ENCODE results near the gene COG7.

The COG7 gene

DNA sequence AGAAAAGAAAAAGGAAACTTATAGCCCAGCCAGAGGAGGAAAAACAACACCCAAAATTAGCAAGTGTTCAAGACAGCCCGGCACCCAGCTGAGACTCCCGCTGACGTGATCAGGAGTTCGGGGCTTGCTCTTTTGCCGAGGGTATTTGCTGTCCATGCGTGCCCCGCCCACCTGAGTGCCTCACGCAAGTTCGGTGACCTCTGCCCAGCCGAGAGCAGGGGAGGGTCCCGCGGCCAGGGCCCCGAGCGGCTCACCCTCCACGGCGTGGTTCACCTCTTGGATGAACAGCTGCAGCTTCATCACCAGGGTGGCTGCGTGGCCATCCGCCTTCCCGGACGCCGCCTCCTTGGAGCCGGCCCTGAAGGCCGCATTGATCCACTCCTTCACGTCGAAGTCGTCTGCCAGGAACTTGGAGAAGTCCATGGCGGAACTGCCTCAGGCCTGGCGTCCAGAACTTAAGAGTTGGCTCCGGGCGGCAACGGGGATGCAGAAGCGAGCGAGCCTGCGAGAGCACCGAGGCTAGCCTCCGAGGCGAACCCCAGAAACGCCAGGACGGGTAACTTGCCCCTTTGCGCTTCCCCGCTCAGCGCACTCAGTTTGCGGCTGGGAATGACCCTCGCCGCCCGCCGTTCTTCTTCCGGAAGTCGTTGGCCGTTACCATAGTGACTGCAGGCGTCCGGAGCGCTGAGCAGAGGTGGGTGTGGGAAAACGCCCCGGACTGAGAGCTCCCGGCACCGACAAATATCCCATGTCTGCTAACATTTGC lies at the start of gene COG7:
Gene COG7, minus strand, starts transcription at position 618 of the 766 bp plus-strand sequence. Its CDS starts 195 bp downstream, at position 423.
- H3K27ac ChIP-seq (ENCODE audit: low read length) = peak within 1 kb of the TSS; percentile 74
- no peaks in the 10 kb centered on the region for H3K27me3 ChIP-seq (ENCODE audit: control insufficient read depth in 1 of 2, insufficient read depth in 2 of 2, low read length in 2 of 2)
- peak within 1 kb of the TSS; percentile 78 to 99 for H3K4me3 ChIP-seq (ENCODE audit: low read length in 2 of 2)
- H3K9me3 ChIP-seq (ENCODE audit: control insufficient read depth in 2 of 2, low read length in 2 of 2) = no peaks in the 10 kb centered on the region
- H3K9ac ChIP-seq (ENCODE audit: low read length in 2 of 2) = peak within 1 kb of the TSS; percentile 78 to 92
- H3K4me1 ChIP-seq (ENCODE audit: control insufficient read depth, insufficient read depth, low read length) = peaks cover 20% of the 10 kb centered on the region
- no peaks in the 10 kb centered on the region for H3K36me3 ChIP-seq (ENCODE audit: control insufficient read depth in 2 of 2, insufficient read depth in 2 of 2, low read length in 2 of 2)

DNA sequence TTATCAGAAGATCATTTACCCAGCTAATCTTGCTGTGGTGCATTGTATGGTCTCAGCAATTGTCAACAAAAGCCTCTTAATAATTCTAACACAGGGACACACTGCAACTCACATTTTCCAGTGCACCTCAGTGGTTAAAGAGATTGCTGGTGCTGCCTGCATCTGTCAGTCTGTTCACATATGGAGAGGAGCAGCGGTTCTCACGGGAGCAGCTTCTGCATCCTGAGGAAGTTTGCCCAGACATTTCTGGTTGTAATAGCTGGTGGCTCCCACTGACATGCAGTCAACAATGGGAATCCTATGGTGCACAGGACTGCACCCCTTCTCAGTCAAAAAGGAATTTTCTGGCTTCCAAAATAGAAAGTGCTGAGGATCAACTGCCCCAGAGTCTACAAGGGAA lies 49.5 kb upstream of the COG7 start:
- Histone ChIP-seq H3K4me1 (ENCODE audit: control insufficient read depth, insufficient read depth, low read length) (peaks cover 20% of the 10 kb centered on the region), H3K9ac (ENCODE audit: low read length in 2 of 2) (no peak overlapping the region), H3K9me3 (ENCODE audit: control insufficient read depth in 2 of 2, low read length in 2 of 2) (no peaks in the 10 kb centered on the region), H3K27ac (ENCODE audit: low read length) (no peak overlapping the region), H3K4me3 (ENCODE audit: low read length in 2 of 2) (no peak overlapping the region), H3K27me3 (ENCODE audit: control insufficient read depth in 1 of 2, insufficient read depth in 2 of 2, low read length in 2 of 2) (no peaks in the 10 kb centered on the region), H3K36me3 (ENCODE audit: control insufficient read depth in 2 of 2, insufficient read depth in 2 of 2, low read length in 2 of 2) (peaks cover 2 to 7% of the 10 kb centered on the region in 2 donors)

DNA sequence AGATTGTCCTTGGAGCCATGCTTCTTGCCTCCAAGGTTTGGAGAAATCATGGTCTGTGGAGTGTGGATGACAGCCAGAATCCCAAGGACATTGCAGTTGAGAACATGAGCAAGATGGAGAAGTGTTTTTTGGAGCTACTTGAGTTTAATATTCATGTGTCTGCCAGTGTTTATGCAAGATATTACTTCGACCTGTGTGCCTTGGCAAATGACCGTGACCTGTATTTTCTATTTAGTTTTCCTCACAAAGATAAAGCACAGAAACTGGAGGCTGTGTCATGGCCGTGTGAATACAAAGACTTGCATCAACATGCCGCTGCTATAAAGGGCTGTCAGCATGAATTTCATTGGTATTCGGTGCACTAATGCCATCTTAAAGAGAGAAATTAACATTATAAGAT lies 48.3 kb upstream of the COG7 start:
- Histone ChIP-seq H3K4me1 (ENCODE audit: control insufficient read depth, insufficient read depth, low read length) (peaks cover 18% of the 10 kb centered on the region), H3K9me3 (ENCODE audit: control insufficient read depth in 2 of 2, low read length in 2 of 2) (no peaks in the 10 kb centered on the region), H3K9ac (ENCODE audit: low read length in 2 of 2) (no peak overlapping the region), H3K36me3 (ENCODE audit: control insufficient read depth in 2 of 2, insufficient read depth in 2 of 2, low read length in 2 of 2) (peaks cover 2 to 7% of the 10 kb centered on the region in 2 donors), H3K27me3 (ENCODE audit: control insufficient read depth in 1 of 2, insufficient read depth in 2 of 2, low read length in 2 of 2) (no peaks in the 10 kb centered on the region), H3K27ac (ENCODE audit: low read length) (no peak overlapping the region), H3K4me3 (ENCODE audit: low read length in 2 of 2) (no peak overlapping the region)

DNA sequence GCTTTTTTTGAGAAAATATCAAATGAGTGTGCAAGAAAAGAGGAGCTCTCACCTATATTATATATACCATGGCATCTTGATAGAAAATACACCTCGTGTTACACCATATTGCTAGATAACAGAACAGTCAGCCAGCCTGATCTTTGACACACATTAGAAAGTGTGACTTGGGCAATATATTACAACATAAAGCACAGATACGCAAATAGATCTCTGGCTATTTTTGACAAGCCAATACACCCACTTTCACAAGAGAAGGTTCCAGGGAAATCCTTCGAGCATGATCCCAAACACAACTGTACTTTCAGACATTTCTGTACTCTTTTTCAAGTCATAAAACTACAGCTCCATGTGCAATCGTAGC lies 47.9 kb upstream of the COG7 start:
- peaks cover 15% of the 10 kb centered on the region for H3K4me1 ChIP-seq (ENCODE audit: control insufficient read depth, insufficient read depth, low read length)
- H3K27ac ChIP-seq (ENCODE audit: low read length) = no peak overlapping the region

DNA sequence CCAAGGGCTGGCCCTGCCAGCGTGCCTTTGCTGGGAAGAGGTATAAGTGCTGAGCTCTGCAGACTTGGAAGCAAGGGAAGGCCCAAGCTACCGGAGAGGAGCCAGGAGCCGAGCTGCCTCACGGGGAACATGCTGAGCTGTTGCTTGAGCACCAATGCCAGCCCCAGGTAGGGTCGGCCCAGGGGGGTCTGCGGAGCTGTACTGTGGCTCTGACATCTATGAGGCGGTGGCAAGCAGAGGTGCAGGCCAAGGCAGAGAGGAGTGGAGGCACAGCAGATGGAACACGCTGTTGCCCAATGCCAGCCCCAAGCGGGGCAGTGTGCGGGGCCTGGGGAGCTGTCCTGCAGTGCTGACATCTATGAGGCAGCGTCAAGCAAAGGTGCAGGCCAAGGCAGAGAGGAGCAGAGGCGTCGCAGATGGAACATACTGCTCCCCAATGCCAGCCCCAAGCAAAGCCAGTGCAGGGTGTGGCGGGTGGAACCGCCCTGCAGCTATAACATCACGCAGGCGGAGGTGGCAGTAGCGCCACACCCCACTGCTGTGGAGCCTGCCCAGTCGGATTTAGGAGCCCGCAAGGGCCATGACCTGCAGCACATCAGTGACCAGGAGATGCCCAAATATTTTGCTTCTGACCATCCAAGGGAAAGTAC lies 47.3 kb upstream of the COG7 start:
- Histone ChIP-seq H3K27me3 (ENCODE audit: control insufficient read depth in 1 of 2, insufficient read depth in 2 of 2, low read length in 2 of 2) (no peaks in the 10 kb centered on the region), H3K27ac (ENCODE audit: low read length) (no peak overlapping the region), H3K9ac (ENCODE audit: low read length in 2 of 2) (no peak overlapping the region), H3K4me3 (ENCODE audit: low read length in 2 of 2) (no peak overlapping the region), H3K36me3 (ENCODE audit: control insufficient read depth in 2 of 2, insufficient read depth in 2 of 2, low read length in 2 of 2) (peaks cover 5 to 12% of the 10 kb centered on the region in 2 donors), H3K4me1 (ENCODE audit: control insufficient read depth, insufficient read depth, low read length) (peaks cover 15% of the 10 kb centered on the region), H3K9me3 (ENCODE audit: control insufficient read depth in 2 of 2, low read length in 2 of 2) (no peaks in the 10 kb centered on the region)

More for the DNA sequence above, 47.9 kb upstream of the COG7 start:
- Histone ChIP-seq H3K36me3 (ENCODE audit: control insufficient read depth in 2 of 2, insufficient read depth in 2 of 2, low read length in 2 of 2) (peaks cover 2 to 7% of the 10 kb centered on the region in 2 donors), H3K27me3 (ENCODE audit: control insufficient read depth in 1 of 2, insufficient read depth in 2 of 2, low read length in 2 of 2) (no peaks in the 10 kb centered on the region), H3K4me3 (ENCODE audit: low read length in 2 of 2) (no peak overlapping the region), H3K9ac (ENCODE audit: low read length in 2 of 2) (no peak overlapping the region), H3K9me3 (ENCODE audit: control insufficient read depth in 2 of 2, low read length in 2 of 2) (no peaks in the 10 kb centered on the region)

DNA sequence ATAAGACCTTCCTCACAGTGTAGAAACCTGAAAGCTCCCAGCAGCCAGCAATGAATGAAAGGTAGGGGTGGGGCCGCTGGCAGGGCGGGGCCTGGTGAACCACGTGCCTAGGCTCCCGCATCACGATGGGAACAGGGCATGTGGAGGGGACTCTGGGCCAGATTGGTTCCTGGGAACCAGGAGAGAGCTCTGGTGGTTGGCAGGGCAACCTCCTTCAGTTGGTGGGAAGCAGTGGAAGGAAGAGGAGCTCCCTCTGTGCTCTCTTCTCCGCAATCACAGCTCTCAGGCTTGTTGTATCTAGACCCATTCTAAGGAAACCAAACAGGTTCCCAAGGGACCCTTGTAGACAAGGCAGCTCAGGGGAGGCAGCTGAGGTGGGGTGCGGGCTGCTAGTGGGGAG lies 46.8 kb upstream of the COG7 start:
- Histone ChIP-seq H3K4me3 (ENCODE audit: low read length in 2 of 2) (no peak overlapping the region), H3K9me3 (ENCODE audit: control insufficient read depth in 2 of 2, low read length in 2 of 2) (no peaks in the 10 kb centered on the region), H3K4me1 (ENCODE audit: control insufficient read depth, insufficient read depth, low read length) (peaks cover 10% of the 10 kb centered on the region), H3K9ac (ENCODE audit: low read length in 2 of 2) (no peak overlapping the region), H3K27ac (ENCODE audit: low read length) (no peak overlapping the region), H3K27me3 (ENCODE audit: control insufficient read depth in 1 of 2, insufficient read depth in 2 of 2, low read length in 2 of 2) (no peaks in the 10 kb centered on the region), H3K36me3 (ENCODE audit: control insufficient read depth in 2 of 2, insufficient read depth in 2 of 2, low read length in 2 of 2) (peaks cover 6 to 15% of the 10 kb centered on the region in 2 donors)

DNA sequence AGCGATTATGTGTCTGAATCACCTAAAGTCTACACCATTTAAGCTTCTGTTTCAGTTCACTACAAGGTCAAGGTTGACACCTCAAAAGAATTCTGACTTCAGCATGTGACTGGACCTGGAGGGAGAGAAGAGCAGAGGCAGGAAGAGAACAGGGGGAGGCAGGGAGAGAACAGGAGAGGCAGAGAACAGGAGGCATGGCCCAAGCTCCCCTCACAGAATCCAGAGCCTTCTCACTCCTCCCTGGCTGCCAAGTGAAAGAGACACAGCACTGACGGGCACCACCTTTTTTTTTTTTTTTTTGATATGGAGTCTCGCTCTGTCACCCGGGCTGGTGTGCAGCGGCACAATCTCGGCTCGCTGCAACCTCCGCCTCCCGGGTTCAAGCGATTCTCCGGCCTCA lies 45.9 kb upstream of the COG7 start:
- Histone ChIP-seq H3K9me3 (ENCODE audit: control insufficient read depth in 2 of 2, low read length in 2 of 2) (no peaks in the 10 kb centered on the region), H3K36me3 (ENCODE audit: control insufficient read depth in 2 of 2, insufficient read depth in 2 of 2, low read length in 2 of 2) (peaks cover 14 to 23% of the 10 kb centered on the region in 2 donors), H3K9ac (ENCODE audit: low read length in 2 of 2) (peak overlapping the region in 1 of 2 donors; percentile 12), H3K27me3 (ENCODE audit: control insufficient read depth in 1 of 2, insufficient read depth in 2 of 2, low read length in 2 of 2) (no peaks in the 10 kb centered on the region), H3K4me3 (ENCODE audit: low read length in 2 of 2) (no peak overlapping the region), H3K27ac (ENCODE audit: low read length) (no peak overlapping the region), H3K4me1 (ENCODE audit: control insufficient read depth, insufficient read depth, low read length) (peaks cover 3% of the 10 kb centered on the region)

DNA sequence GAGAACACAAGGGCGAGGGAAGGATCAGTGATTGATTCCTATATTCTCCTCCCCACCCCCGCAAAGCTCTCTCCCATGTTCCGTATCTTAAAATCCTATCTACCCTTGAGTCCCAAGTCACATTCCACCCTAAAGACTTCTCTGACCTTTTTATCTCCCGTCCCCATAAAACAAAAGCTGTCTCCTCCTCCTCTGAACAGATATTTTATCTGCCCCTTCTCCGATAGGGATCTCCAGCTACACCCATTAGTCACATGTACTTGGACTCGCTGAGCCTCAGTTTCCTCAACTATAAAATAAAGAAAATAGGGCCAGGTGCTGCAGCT lies 44.5 kb upstream of the COG7 start:
- Histone ChIP-seq H3K9ac (ENCODE audit: low read length in 2 of 2) (no peak overlapping the region), H3K27me3 (ENCODE audit: control insufficient read depth in 1 of 2, insufficient read depth in 2 of 2, low read length in 2 of 2) (no peaks in the 10 kb centered on the region), H3K27ac (ENCODE audit: low read length) (no peak overlapping the region), H3K9me3 (ENCODE audit: control insufficient read depth in 2 of 2, low read length in 2 of 2) (no peaks in the 10 kb centered on the region), H3K4me3 (ENCODE audit: low read length in 2 of 2) (no peak overlapping the region), H3K4me1 (ENCODE audit: control insufficient read depth, insufficient read depth, low read length) (peaks cover 3% of the 10 kb centered on the region), H3K36me3 (ENCODE audit: control insufficient read depth in 2 of 2, insufficient read depth in 2 of 2, low read length in 2 of 2) (peaks cover 27 to 35% of the 10 kb centered on the region in 2 donors)

DNA sequence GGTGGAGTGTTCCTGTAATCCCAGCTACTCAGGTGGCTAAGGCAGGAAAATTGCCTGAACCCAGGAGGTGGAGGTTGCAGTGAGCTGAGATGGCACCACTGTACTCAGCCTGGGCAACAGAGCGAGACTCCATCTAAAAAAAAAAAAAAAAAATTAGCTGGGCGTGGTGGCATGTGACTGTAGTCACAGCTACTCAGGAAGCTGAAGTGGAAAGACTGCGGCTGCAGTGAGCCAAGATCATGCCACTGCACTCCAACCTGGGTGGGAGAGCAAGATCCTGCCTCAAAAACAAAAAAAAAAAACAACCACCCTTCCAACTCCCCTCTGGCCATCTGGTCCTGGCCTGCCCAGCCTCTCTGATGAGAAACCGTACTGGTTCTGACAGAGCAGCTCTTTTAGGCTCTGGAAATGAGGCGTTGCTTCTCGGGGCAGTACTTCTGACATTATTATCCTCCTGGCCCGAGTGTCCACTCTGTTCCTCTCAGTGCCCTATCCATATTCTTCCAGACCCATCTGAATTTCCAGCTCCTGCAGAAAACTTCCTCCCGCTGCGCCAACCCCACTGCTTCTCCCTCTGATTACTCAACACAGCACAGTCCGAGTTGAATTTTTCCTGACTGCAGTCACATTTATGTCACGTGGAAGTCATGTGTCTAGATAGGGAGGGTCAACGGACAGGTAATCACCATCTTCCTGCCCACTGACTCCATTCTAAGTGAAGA lies 44.0 kb upstream of the COG7 start:
- Histone ChIP-seq H3K4me1 (ENCODE audit: control insufficient read depth, insufficient read depth, low read length) (peaks cover 3% of the 10 kb centered on the region), H3K27me3 (ENCODE audit: control insufficient read depth in 1 of 2, insufficient read depth in 2 of 2, low read length in 2 of 2) (no peaks in the 10 kb centered on the region), H3K9me3 (ENCODE audit: control insufficient read depth in 2 of 2, low read length in 2 of 2) (no peaks in the 10 kb centered on the region), H3K36me3 (ENCODE audit: control insufficient read depth in 2 of 2, insufficient read depth in 2 of 2, low read length in 2 of 2) (peaks cover 30 to 34% of the 10 kb centered on the region in 2 donors), H3K4me3 (ENCODE audit: low read length in 2 of 2) (no peak overlapping the region), H3K9ac (ENCODE audit: low read length in 2 of 2) (no peak overlapping the region), H3K27ac (ENCODE audit: low read length) (no peak overlapping the region)

DNA sequence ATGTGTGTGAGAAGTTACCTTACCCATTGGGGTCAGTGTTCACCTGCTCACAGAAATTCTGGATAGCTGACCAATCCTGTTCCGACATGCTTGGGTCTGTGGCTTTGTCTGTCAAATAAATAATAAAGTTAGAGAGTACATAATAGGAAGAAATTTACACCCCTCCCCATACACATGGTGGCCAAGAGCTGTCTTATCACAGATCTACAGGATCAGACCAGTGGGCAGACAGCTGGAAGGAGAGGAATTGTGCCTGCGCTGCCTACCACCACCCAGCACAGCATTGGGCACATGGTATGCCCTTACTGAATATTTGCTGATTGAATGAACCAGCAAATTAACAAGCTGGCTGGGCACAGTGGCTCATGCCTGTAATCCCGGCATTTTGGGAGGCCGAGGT lies 42.7 kb upstream of the COG7 start:
- Histone ChIP-seq H3K27me3 (ENCODE audit: control insufficient read depth in 1 of 2, insufficient read depth in 2 of 2, low read length in 2 of 2) (no peaks in the 10 kb centered on the region), H3K9me3 (ENCODE audit: control insufficient read depth in 2 of 2, low read length in 2 of 2) (no peaks in the 10 kb centered on the region), H3K36me3 (ENCODE audit: control insufficient read depth in 2 of 2, insufficient read depth in 2 of 2, low read length in 2 of 2) (peaks cover 38 to 44% of the 10 kb centered on the region in 2 donors), H3K27ac (ENCODE audit: low read length) (no peak overlapping the region), H3K4me3 (ENCODE audit: low read length in 2 of 2) (no peak overlapping the region), H3K4me1 (ENCODE audit: control insufficient read depth, insufficient read depth, low read length) (peaks cover 3% of the 10 kb centered on the region), H3K9ac (ENCODE audit: low read length in 2 of 2) (no peak overlapping the region)

Measured in stomach smooth muscle (tissue), 2 donors.